CD14-positive monocyte (primary cell): ENCODE results near the gene VMP1. TPM values are rescaled to one million over a fixed set of nuclear protein-coding genes. Genes with fewer than 3 reads are reported as not detected.

Experiments
- DNase-seq, 3 donors: peaks; one replicate each; pipeline ENCODE4 v3.0.0-alpha.2; 2011 to 2022
- H2AFZ ChIP-seq: 2 replicates; pipeline ENCODE4 v1.6.0; 2012; ENCODE audit warnings: mild to moderate bottlenecking, low read depth, low read length, inconsistent platforms; ENCODE audit not compliant: insufficient read depth, poor library complexity, severe bottlenecking
- H3K27ac ChIP-seq, 2 donors: 1 replicate in 1 of 2; 2 replicates in 1 of 2; pipeline ENCODE4 v1.5.1; 2012 to 2013; ENCODE audit warnings: low read length in 2 of 2, control low read depth in 1 of 2, inconsistent platforms in 1 of 2, low read depth in 1 of 2, mild to moderate bottlenecking in 1 of 2
- H3K27me3 ChIP-seq, 2 donors: one replicate each; pipeline versions ENCODE4 v1.6.0 to v1.6.1; 2011 to 2013; ENCODE audit warnings: low read length in 2 of 2; ENCODE audit not compliant: control insufficient read depth in 2 of 2, insufficient read depth in 2 of 2
- H3K36me3 ChIP-seq, 2 donors: replicated peaks in 1 of 2; 1 replicate in 1 of 2; 2 replicates in 1 of 2; pipeline versions ENCODE4 v1.5.1 to v1.6.1; 2012 to 2013; ENCODE audit warnings: low read length in 2 of 2, control low read depth in 1 of 2, inconsistent platforms in 1 of 2, mild to moderate bottlenecking in 1 of 2; ENCODE audit not compliant: insufficient read depth in 2 of 2, control insufficient read depth in 1 of 2
- H3K4me1 ChIP-seq, 2 donors: 1 replicate in 1 of 2; 2 replicates in 1 of 2; pipeline versions ENCODE4 v1.5.1 to v1.6.1; 2012 to 2013; ENCODE audit warnings: low read length in 2 of 2, control low read depth in 1 of 2, inconsistent platforms in 1 of 2, mild to moderate bottlenecking in 1 of 2, moderate library complexity in 1 of 2; ENCODE audit not compliant: insufficient read depth in 2 of 2, control insufficient read depth in 1 of 2
- H3K4me2 ChIP-seq: replicated peaks from 2 replicates; pipeline ENCODE3; 2012; ENCODE audit warnings: low read length, moderate library complexity, mild to moderate bottlenecking; ENCODE audit not compliant: poor library complexity, severe bottlenecking; ENCODE audit errors: extremely low read depth
- H3K4me3 ChIP-seq, 3 experiments: fragments of 200-600 bp in 1 of 3; sonication (generic) in 1 of 3; replicated peaks in 1 of 3; 1 replicate in 2 of 3; 2 replicates in 1 of 3; pipeline ENCODE4 v1.5.1; 2011 to 2013; ENCODE audit warnings: low read length in 3 of 3, mild to moderate bottlenecking in 3 of 3, control low read depth in 2 of 3, low read depth in 2 of 3, inconsistent platforms in 1 of 3, moderate library complexity in 1 of 3
- H3K79me2 ChIP-seq: 2 replicates; pipeline ENCODE4 v1.6.0; 2012; ENCODE audit warnings: mild to moderate bottlenecking, control low read depth, inconsistent platforms, low read length, moderate library complexity; ENCODE audit not compliant: insufficient read depth
- H3K9ac ChIP-seq: 2 replicates; pipeline ENCODE4 v1.6.0; 2017; ENCODE audit warnings: low read length, mild to moderate bottlenecking; ENCODE audit not compliant: insufficient read depth, poor library complexity, severe bottlenecking
- H3K9me3 ChIP-seq, 2 donors: replicated peaks in 1 of 2; 1 replicate in 1 of 2; 2 replicates in 1 of 2; pipeline versions ENCODE4 v1.5.1 to v1.6.1; 2012 to 2013; ENCODE audit warnings: low read length in 2 of 2, control low read depth in 1 of 2; ENCODE audit not compliant: control insufficient read depth in 1 of 2, insufficient read depth in 1 of 2
- H4K20me1 ChIP-seq: 2 replicates; pipeline ENCODE4 v1.6.0; 2012; ENCODE audit warnings: mild to moderate bottlenecking, low read length, control low read depth, moderate library complexity; ENCODE audit not compliant: insufficient read depth
- H3K27ac Mint-ChIP-seq, 7 donors: one replicate each; pipeline ENCODE4 v1.8.0; 2020; ENCODE audit warnings: mild to moderate bottlenecking in 7 of 7, mixed read lengths in 7 of 7, moderate library complexity in 6 of 7, inconsistent platforms in 2 of 7
- H3K27me3 Mint-ChIP-seq, 3 donors: one replicate each; pipeline ENCODE4 v1.8.0; 2021 to 2022; ENCODE audit warnings: low read depth in 3 of 3, mild to moderate bottlenecking in 3 of 3, mixed read lengths in 3 of 3, moderate library complexity in 3 of 3, inconsistent platforms in 1 of 3
- H3K36me3 Mint-ChIP-seq, 2 donors: one replicate each; pipeline ENCODE4 v1.8.0; 2020; ENCODE audit warnings: mixed read lengths in 2 of 2, inconsistent platforms in 1 of 2, mild to moderate bottlenecking in 1 of 2
- H3K4me1 Mint-ChIP-seq: one replicate; pipeline ENCODE4 v1.8.0; 2020; ENCODE audit warnings: mild to moderate bottlenecking, mixed read lengths
- H3K4me3 Mint-ChIP-seq, 2 donors: one replicate each; pipeline ENCODE4 v1.8.0; 2020; ENCODE audit warnings: mild to moderate bottlenecking in 2 of 2, mixed read lengths in 2 of 2, moderate library complexity in 1 of 2
- H3K9me3 Mint-ChIP-seq, 7 donors: one replicate each; pipeline ENCODE4 v1.8.0; 2020 to 2022; ENCODE audit warnings: mixed read lengths in 7 of 7, mild to moderate bottlenecking in 6 of 7, moderate library complexity in 6 of 7, inconsistent platforms in 2 of 7
- CTCF ChIP-seq: fragments of 200-600 bp; IDR thresholded peaks from one replicate; pipeline ENCODE4 v1.8.0; 2022; ENCODE audit warnings: antibody characterized with exemption, mild to moderate bottlenecking
- WGBS: methylation state at CpG from one replicate; pipeline ENCODE4 v1.1.5; 2013; ENCODE audit warnings: missing lambda C conversion rate; ENCODE audit not compliant: insufficient coverage; 5-methylcytosine and 5-hydroxymethylcytosine counted together
- intact Hi-C, 2 donors: fragments of 100-400 bp; cut with micrococcal nuclease; formaldehyde crosslinking; loops; one replicate each; pipeline versions ENCODE4 v1.15.0 to v1.15.1; 2023
- polyA plus RNA-seq, 3 donors: library from polyadenylated mRNA; depleted of rRNA in 1 of 3; unstranded in 2 of 3; stranded (reverse) in 1 of 3; fragments of 300-500 nt in 2 of 3; fragments of >200 nt in 1 of 3; fragmentation: Illumina TruSeq in 2 of 3; gene quantifications; 1 replicate in 2 of 3; 2 replicates in 1 of 3; pipeline ENCODE4 v1.2.3, GENCODE V29; 2012 to 2021

The VMP1 gene
- polyA plus RNA-seq, 3 donors: 246 to 511 (median 386) TPM

GRCh38 chr17:59829217-59830006, 122.0 kb downstream of the VMP1 start:
- intact Hi-C loops: loop anchor here (5.0 to 10.0 kb wide), 2 partner anchors 37 to 55 kb away; no protein-coding TSS in a partner anchor
- no peak for TF ChIP-seq CTCF
- peaks cover 22 to 38% of the 10 kb centered on the region in 2 donors for H3K4me1 ChIP-seq

GRCh38 chr17:59830007-59830630, 122.7 kb downstream of the VMP1 start:
- peaks cover 42 to 66% of the 10 kb centered on the region in 2 donors for H3K36me3 Mint-ChIP-seq
- no peaks in the 10 kb centered on the region for H3K27me3 ChIP-seq
- intact Hi-C loops: no loop called here
- peak overlapping the region in 1 of 3 experiments; percentile 61 for H3K4me3 ChIP-seq
- H4K20me1 ChIP-seq: peaks cover 5% of the 10 kb centered on the region
- no peaks in the 10 kb centered on the region for H3K9me3 ChIP-seq
- peak overlapping the region in 1 of 2 donors; percentile 86 for H3K27ac ChIP-seq
- peak overlapping the region; percentile 10 for H3K9ac ChIP-seq
- TF ChIP-seq CTCF: no peak
- no peak overlapping the region for H2AFZ ChIP-seq
- peaks cover 22 to 38% of the 10 kb centered on the region in 2 donors for H3K4me1 ChIP-seq
- peaks cover 0 to 3% (median 0%) of the 10 kb centered on the region in 3 donors for H3K27me3 Mint-ChIP-seq
- H3K4me2 ChIP-seq: peak overlapping the region; percentile 65
- no peak for DNase-seq
- peaks cover 50% of the 10 kb centered on the region for H3K4me1 Mint-ChIP-seq
- WGBS: no CpG with 5 or more reads among the region's 3 CpGs
- peak overlapping the region; percentile 28 to 95 (median 90) for H3K27ac Mint-ChIP-seq
- H3K36me3 ChIP-seq: peaks cover 12 to 36% of the 10 kb centered on the region in 2 donors
- H3K4me3 Mint-ChIP-seq: no peak overlapping the region
- peaks cover 49% of the 10 kb centered on the region for H3K79me2 ChIP-seq
- H3K9me3 Mint-ChIP-seq: no peaks in the 10 kb centered on the region

More at GRCh38 chr17:59829217-59830006, 122.0 kb downstream of the VMP1 start:
- no peaks in the 10 kb centered on the region for H3K9me3 Mint-ChIP-seq
- Histone ChIP-seq H3K9me3 (no peaks in the 10 kb centered on the region), H3K27me3 (no peaks in the 10 kb centered on the region), H2AFZ (peak overlapping the region; percentile 44), H3K79me2 (peaks cover 42% of the 10 kb centered on the region), H3K27ac (peak overlapping the region in 1 of 2 donors; percentile 86), H4K20me1 (peaks cover 5% of the 10 kb centered on the region), H3K4me2 (peak overlapping the region; percentile 65), H3K9ac (peak overlapping the region; percentile 23), H3K36me3 (peaks cover 12 to 31% of the 10 kb centered on the region in 2 donors), H3K4me3 (peak overlapping the region in 2 of 3 experiments; percentile 31 to 61)
- peaks cover 50% of the 10 kb centered on the region for H3K4me1 Mint-ChIP-seq
- H3K36me3 Mint-ChIP-seq: peaks cover 42 to 61% of the 10 kb centered on the region in 2 donors
- peak overlapping the region; percentile 61 to 78 for H3K4me3 Mint-ChIP-seq
- DNase-seq: peak; percentile 86 to 97 (median 93)
- H3K27me3 Mint-ChIP-seq: peaks cover 0 to 3% (median 0%) of the 10 kb centered on the region in 3 donors
- no CpG with 5 or more reads among the region's 4 CpGs for WGBS
- peak overlapping the region; percentile 86 to 95 (median 91) for H3K27ac Mint-ChIP-seq
